K562 (cell line): ENCODE results near the gene SND1. TPM values are rescaled to one million over a fixed set of nuclear protein-coding genes. Genes with fewer than 3 reads are reported as not detected.

ENCODE experiments used
- CHAMP1 ChIP-seq: fragments of 450-650 bp; IDR thresholded peaks from 2 replicates; pipeline ENCODE4 v1.6.1; 2016; ENCODE audit warnings: mild to moderate bottlenecking
- CREB3L1 ChIP-seq: fragments of 450-650 bp; IDR thresholded peaks from 2 replicates; pipeline ENCODE4 v1.6.1; 2014; ENCODE audit warnings: low read depth, mild to moderate bottlenecking, moderate library complexity, borderline replicate concordance
- NCOA1 ChIP-seq: fragments of 450-650 bp; IDR thresholded peaks from 2 replicates; pipeline ENCODE4 v1.6.1; 2016; ENCODE audit warnings: low read depth
- NFXL1 ChIP-seq: fragments of 450-650 bp; formaldehyde crosslinking; IDR thresholded peaks from 2 replicates; pipeline ENCODE4 v1.4.0; 2021; ENCODE audit warnings: mild to moderate bottlenecking
- REST ChIP-seq, 2 experiments: fragments of 450-650 bp; formaldehyde crosslinking in 1 of 2; IDR thresholded peaks; 2 replicates each; pipeline versions ENCODE4 v1.4.0 to v1.6.1; 2014 to 2020; ENCODE audit warnings: mild to moderate bottlenecking in 2 of 2, borderline replicate concordance in 1 of 2, low read depth in 1 of 2
- ZNF785 ChIP-seq: fragments of 250-450 bp; sonication (Bioruptor Pico); IDR thresholded peaks from 2 replicates; pipeline ENCODE4 v1.4.0; 2020; ENCODE audit warnings: mild to moderate bottlenecking
- polyA plus RNA-seq, 8 experiments: library from polyadenylated mRNA; depleted of rRNA in 4 of 8; stranded (reverse) in 5 of 8; unstranded in 3 of 8; fragments of >200 nt; fragmentation: Nextera tagmentation in 2 of 8; fragmentation: Illumina TruSeq in 1 of 8; extraction: Ambion mirVana in 2 of 8; extraction: Trizol in 1 of 8; gene quantifications; 2 replicates each; pipeline versions ENCODE4 v1.2.1 to v1.2.3, GENCODE V29; 2011 to 2014; ENCODE audit warnings: inconsistent platforms in 1 of 8, missing spikeins in 1 of 8
- total RNA-seq, 7 experiments: library from RNA; depleted of rRNA in 6 of 7; stranded (reverse); fragments of >200 nt in 6 of 7; fragmentation: Illumina TruSeq in 2 of 7; extraction: Trizol in 2 of 7; gene quantifications; 2 replicates each; pipeline versions ENCODE4 v1.2.1 to v1.2.3, GENCODE V29; 2011 to 2021; ENCODE audit warnings: low replicate concordance in 1 of 7
- TF ChIP-seq, protein P1 (sequence below): fragments of 250-450 bp; sonication (Bioruptor Pico); IDR thresholded peaks from 2 replicates; pipeline ENCODE4 v1.5.0; 2021; ENCODE audit warnings: mild to moderate bottlenecking, borderline replicate concordance
- TF ChIP-seq, protein P2 (sequence below): fragments of 450-650 bp; formaldehyde crosslinking; IDR thresholded peaks from 2 replicates; pipeline ENCODE4 v1.4.0; 2022; ENCODE audit warnings: missing genetic modification characterization

The SND1 gene
- total and polyA plus RNA-seq, 9 of the 15 experiments (the other 6 are each of a cell fraction or from before 2014, with no cell fraction given) = 46.5 to 307 (median 191) TPM

GRCh38 chr7:127651556-127652332 lies at the start of gene SND1 (continued):
- TF ChIP-seq, protein P1, sequence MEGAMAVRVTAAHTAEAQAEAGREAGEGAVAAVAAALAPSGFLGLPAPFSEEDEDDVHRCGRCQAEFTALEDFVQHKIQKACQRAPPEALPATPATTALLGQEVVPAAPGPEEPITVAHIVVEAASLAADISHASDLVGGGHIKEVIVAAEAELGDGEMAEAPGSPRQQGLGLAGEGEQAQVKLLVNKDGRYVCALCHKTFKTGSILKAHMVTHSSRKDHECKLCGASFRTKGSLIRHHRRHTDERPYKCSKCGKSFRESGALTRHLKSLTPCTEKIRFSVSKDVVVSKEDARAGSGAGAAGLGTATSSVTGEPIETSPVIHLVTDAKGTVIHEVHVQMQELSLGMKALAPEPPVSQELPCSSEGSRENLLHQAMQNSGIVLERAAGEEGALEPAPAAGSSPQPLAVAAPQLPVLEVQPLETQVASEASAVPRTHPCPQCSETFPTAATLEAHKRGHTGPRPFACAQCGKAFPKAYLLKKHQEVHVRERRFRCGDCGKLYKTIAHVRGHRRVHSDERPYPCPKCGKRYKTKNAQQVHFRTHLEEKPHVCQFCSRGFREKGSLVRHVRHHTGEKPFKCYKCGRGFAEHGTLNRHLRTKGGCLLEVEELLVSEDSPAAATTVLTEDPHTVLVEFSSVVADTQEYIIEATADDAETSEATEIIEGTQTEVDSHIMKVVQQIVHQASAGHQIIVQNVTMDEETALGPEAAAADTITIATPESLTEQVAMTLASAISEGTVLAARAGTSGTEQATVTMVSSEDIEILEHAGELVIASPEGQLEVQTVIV (CRISPR knock-in tag) = no peak
- TF ChIP-seq ZNF785 (no peak), CREB3L1 (peak; percentile 100), CHAMP1 (no peak; the same call in 1 of the 2 replicates), REST (IDR thresholded peaks at IDR 0.05; ENCODE audit: borderline replicate concordance) (no peak), REST (CRISPR knock-in tag; IDR thresholded peaks at IDR 0.05; ENCODE audit: low read depth) (peak; percentile 84), NFXL1 (CRISPR knock-in tag) (no peak), NCOA1 (no peak; the same call in 1 of the 2 replicates)
- TF ChIP-seq, protein P2, sequence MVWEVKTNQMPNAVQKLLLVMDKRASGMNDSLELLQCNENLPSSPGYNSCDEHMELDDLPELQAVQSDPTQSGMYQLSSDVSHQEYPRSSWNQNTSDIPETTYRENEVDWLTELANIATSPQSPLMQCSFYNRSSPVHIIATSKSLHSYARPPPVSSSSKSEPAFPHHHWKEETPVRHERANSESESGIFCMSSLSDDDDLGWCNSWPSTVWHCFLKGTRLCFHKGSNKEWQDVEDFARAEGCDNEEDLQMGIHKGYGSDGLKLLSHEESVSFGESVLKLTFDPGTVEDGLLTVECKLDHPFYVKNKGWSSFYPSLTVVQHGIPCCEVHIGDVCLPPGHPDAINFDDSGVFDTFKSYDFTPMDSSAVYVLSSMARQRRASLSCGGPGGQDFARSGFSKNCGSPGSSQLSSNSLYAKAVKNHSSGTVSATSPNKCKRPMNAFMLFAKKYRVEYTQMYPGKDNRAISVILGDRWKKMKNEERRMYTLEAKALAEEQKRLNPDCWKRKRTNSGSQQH = 0 out of 2 replicates have a peak, but pooled peaks have one; percentile 27
